Ectodermal cell (in vitro differentiated cells): ENCODE data around the gene HACE1.

ENCODE experiments used
- H3K27ac ChIP-seq: 2 replicates; pipeline ENCODE4 v1.7.0; 2013; ENCODE audit warnings: mild to moderate bottlenecking, low read depth, low read length; ENCODE audit not compliant: insufficient read depth, poor library complexity, severe bottlenecking
- H3K27me3 ChIP-seq: 2 replicates; pipeline ENCODE4 v1.7.0; 2013; ENCODE audit warnings: mild to moderate bottlenecking, low read length; ENCODE audit not compliant: insufficient read depth, control insufficient read depth, poor library complexity, severe bottlenecking
- H3K36me3 ChIP-seq: one replicate; pipeline ENCODE4 v1.7.0; 2013; ENCODE audit warnings: low read length; ENCODE audit not compliant: control insufficient read depth, insufficient read depth
- H3K4me1 ChIP-seq: one replicate; pipeline ENCODE4 v1.7.0; 2013; ENCODE audit warnings: low read length; ENCODE audit not compliant: control insufficient read depth, insufficient read depth
- H3K4me3 ChIP-seq: 2 replicates; pipeline ENCODE4 v1.7.0; 2013; ENCODE audit warnings: low read depth, low read length, control low read depth; ENCODE audit not compliant: insufficient read depth
- H3K9me3 ChIP-seq: 2 replicates; pipeline ENCODE4 v1.7.0; 2013; ENCODE audit warnings: mild to moderate bottlenecking, low read length, moderate library complexity; ENCODE audit not compliant: control insufficient read depth
- WGBS, 2 experiments: methylation state at CpG; one replicate each; pipeline ENCODE4 v1.1.7; 2013; ENCODE audit warnings: missing lambda C conversion rate in 2 of 2; 5-methylcytosine and 5-hydroxymethylcytosine counted together

The HACE1 gene

GRCh38 chr6:104796031-104796785, 63.5 kb downstream of the HACE1 start:
- Histone ChIP-seq H3K36me3 (no peaks in the 10 kb centered on the region), H3K4me3 (no peak overlapping the region)

GRCh38 chr6:104795363-104795762, 64.4 kb downstream of the HACE1 start:
- Histone ChIP-seq H3K9me3 (no peaks in the 10 kb centered on the region), H3K27ac (no peak overlapping the region), H3K27me3 (no peaks in the 10 kb centered on the region), H3K4me3 (no peak overlapping the region), H3K36me3 (no peaks in the 10 kb centered on the region), H3K4me1 (no peaks in the 10 kb centered on the region)
- 92 to 95% methylated on average over 2 to 3 of the region's 3 CpGs for WGBS, 2 experiments

More at GRCh38 chr6:104796031-104796785, 63.5 kb downstream of the HACE1 start:
- H3K9me3 ChIP-seq, result no peaks in the 10 kb centered on the region
- H3K27ac ChIP-seq, result no peak overlapping the region
- no peaks in the 10 kb centered on the region for H3K27me3 ChIP-seq
- H3K4me1 ChIP-seq, result no peaks in the 10 kb centered on the region
- WGBS, 2 experiments, result 92 to 94% methylated on average over 5 to 6 of the region's 6 CpGs

- Histone ChIP-seq H3K27ac (no peak overlapping the region), H3K4me1 (no peaks in the 10 kb centered on the region), H3K27me3 (no peaks in the 10 kb centered on the region), H3K9me3 (no peaks in the 10 kb centered on the region), H3K36me3 (no peaks in the 10 kb centered on the region), H3K4me3 (no peak overlapping the region)
- 85 to 92% methylated on average over 4 to 5 of the region's 5 CpGs for WGBS, 2 experiments
Measured at GRCh38 chr6:104789770-104790190, 69.9 kb downstream of the HACE1 start.

GRCh38 chr6:104788400-104788799, 71.3 kb downstream of the HACE1 start:
- H3K27me3 ChIP-seq, result no peaks in the 10 kb centered on the region
- peaks cover 3% of the 10 kb centered on the region for H3K36me3 ChIP-seq
- H3K4me1 ChIP-seq, result no peaks in the 10 kb centered on the region
- H3K27ac ChIP-seq, result no peak overlapping the region
- no CpG with 5 or more reads among the region's 2 CpGs for WGBS, 2 experiments
- no peak overlapping the region for H3K4me3 ChIP-seq
- no peaks in the 10 kb centered on the region for H3K9me3 ChIP-seq

- Histone ChIP-seq H3K27me3 (no peaks in the 10 kb centered on the region), H3K4me1 (no peaks in the 10 kb centered on the region), H3K27ac (no peak overlapping the region), H3K36me3 (peaks cover 3% of the 10 kb centered on the region), H3K4me3 (no peak overlapping the region), H3K9me3 (no peaks in the 10 kb centered on the region)
- 89 to 90% methylated on average over 2 of the region's 2 CpGs for WGBS, 2 experiments
Measured at GRCh38 chr6:104787305-104787704, 72.4 kb downstream of the HACE1 start.

GRCh38 chr6:104784884-104785283, 74.8 kb downstream of the HACE1 start:
- H3K27ac ChIP-seq, result no peak overlapping the region
- WGBS, 2 experiments, result 93 to 97% methylated on average over 2 of the region's 2 CpGs
- H3K36me3 ChIP-seq, result peaks cover 7% of the 10 kb centered on the region

GRCh38 chr6:104771258-104771832, 88.4 kb downstream of the HACE1 start:
- 76 to 90% methylated on average over 1 to 2 of the region's 2 CpGs for WGBS, 2 experiments
- H3K4me1 ChIP-seq, result no peaks in the 10 kb centered on the region
- H3K27me3 ChIP-seq, result no peaks in the 10 kb centered on the region
- no peaks in the 10 kb centered on the region for H3K9me3 ChIP-seq
- no peak overlapping the region for H3K27ac ChIP-seq
- H3K4me3 ChIP-seq, result no peak overlapping the region
- H3K36me3 ChIP-seq, result peaks cover 5% of the 10 kb centered on the region

More at GRCh38 chr6:104784884-104785283, 74.8 kb downstream of the HACE1 start:
- Histone ChIP-seq H3K4me1 (no peaks in the 10 kb centered on the region), H3K27me3 (no peaks in the 10 kb centered on the region), H3K9me3 (no peaks in the 10 kb centered on the region), H3K4me3 (no peak overlapping the region)

GRCh38 chr6:104768906-104769305, 90.8 kb downstream of the HACE1 start:
- no peaks in the 10 kb centered on the region for H3K4me1 ChIP-seq
- peaks cover 5% of the 10 kb centered on the region for H3K36me3 ChIP-seq
- H3K9me3 ChIP-seq, result no peaks in the 10 kb centered on the region
- no peak overlapping the region for H3K27ac ChIP-seq
- H3K27me3 ChIP-seq, result no peaks in the 10 kb centered on the region
- no peak overlapping the region for H3K4me3 ChIP-seq
- WGBS, 2 experiments, result 100% methylated on average over 1 of the region's 1 CpG; no CpG with 5 or more reads in 1 of the 2 experiments

- no peaks in the 10 kb centered on the region for H3K9me3 ChIP-seq
- WGBS, 2 experiments, result 96 to 98% methylated on average over 3 to 4 of the region's 4 CpGs
- peaks cover 5% of the 10 kb centered on the region for H3K36me3 ChIP-seq
- no peaks in the 10 kb centered on the region for H3K27me3 ChIP-seq
- no peak overlapping the region for H3K27ac ChIP-seq
- no peaks in the 10 kb centered on the region for H3K4me1 ChIP-seq
- H3K4me3 ChIP-seq, result no peak overlapping the region
Measured at GRCh38 chr6:104766595-104766994, 93.1 kb downstream of the HACE1 start.

GRCh38 chr6:104754788-104755409, 104.8 kb downstream of the HACE1 start:
- Histone ChIP-seq H3K27ac (no peak overlapping the region), H3K4me3 (no peak overlapping the region), H3K36me3 (peaks cover 8% of the 10 kb centered on the region), H3K27me3 (no peaks in the 10 kb centered on the region), H3K4me1 (no peaks in the 10 kb centered on the region), H3K9me3 (no peaks in the 10 kb centered on the region)
- WGBS, 2 experiments, result no CpG with 5 or more reads among the region's 1 CpG
